ENCODE measurements around the gene PPP2R5C.

DNA sequence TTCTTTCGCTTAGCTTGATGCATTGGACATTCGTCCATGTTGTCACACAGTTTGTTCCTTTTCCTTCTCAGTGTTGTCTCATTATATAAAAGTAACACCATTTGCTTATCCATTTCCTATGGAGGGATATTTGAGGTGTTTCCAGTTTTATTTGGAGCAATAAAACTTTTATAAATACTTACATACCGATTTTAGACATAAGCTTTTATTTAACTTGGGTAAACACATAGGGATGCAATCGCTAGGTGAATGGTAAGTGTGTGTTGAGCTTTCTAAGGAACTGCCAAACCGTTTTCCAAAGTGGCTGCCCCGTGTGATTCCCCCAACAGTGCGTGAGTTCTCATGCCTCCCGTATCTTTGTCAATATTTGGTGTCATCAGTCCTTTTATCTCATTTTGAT, 107.7 kb downstream of the PPP2R5C start:
- TF ChIP-seq, protein P1, sequence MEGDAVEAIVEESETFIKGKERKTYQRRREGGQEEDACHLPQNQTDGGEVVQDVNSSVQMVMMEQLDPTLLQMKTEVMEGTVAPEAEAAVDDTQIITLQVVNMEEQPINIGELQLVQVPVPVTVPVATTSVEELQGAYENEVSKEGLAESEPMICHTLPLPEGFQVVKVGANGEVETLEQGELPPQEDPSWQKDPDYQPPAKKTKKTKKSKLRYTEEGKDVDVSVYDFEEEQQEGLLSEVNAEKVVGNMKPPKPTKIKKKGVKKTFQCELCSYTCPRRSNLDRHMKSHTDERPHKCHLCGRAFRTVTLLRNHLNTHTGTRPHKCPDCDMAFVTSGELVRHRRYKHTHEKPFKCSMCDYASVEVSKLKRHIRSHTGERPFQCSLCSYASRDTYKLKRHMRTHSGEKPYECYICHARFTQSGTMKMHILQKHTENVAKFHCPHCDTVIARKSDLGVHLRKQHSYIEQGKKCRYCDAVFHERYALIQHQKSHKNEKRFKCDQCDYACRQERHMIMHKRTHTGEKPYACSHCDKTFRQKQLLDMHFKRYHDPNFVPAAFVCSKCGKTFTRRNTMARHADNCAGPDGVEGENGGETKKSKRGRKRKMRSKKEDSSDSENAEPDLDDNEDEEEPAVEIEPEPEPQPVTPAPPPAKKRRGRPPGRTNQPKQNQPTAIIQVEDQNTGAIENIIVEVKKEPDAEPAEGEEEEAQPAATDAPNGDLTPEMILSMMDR (IDR thresholded peaks at IDR 0.05) = no peak
- no peak for TF ChIP-seq POLR2A (IDR thresholded peaks at IDR 0.05)
